Endothelial cell of umbilical vein (primary cell): ENCODE data around the gene SLC35E3. TPM values are rescaled to one million over a fixed set of nuclear protein-coding genes. Genes with fewer than 3 reads are reported as not detected.

ENCODE experiments used
- BruUV-seq: library from RNA; stranded (reverse); fragments of 400-500 nt; replicated peaks from 2 replicates; lab custom pipeline; 2021; lab: Mats Ljungman, UMichigan
- CTCF ChIA-PET: fragments of 300-600, 350-600 bp; sonication (Branson Sonifier 250); formaldehyde crosslinking; loops from one replicate; lab custom pipeline; 2021; ENCODE audit warnings: antibody characterized with exemption, inconsistent platforms; lab: Charles Lee
- POLR2A ChIA-PET: fragments of 300-600, 350-600 bp; sonication (Branson Sonifier 250); formaldehyde crosslinking; loops from one replicate; lab custom pipeline; 2021; ENCODE audit warnings: antibody characterized with exemption, inconsistent platforms; lab: Charles Lee
- DNase-seq: peaks from one replicate; pipeline ENCODE4 v3.0.0-alpha.2; 2011; ENCODE audit warnings: low read depth, low spot score
- FAIRE-seq: peaks from 2 replicates; lab custom pipeline; 2011; peaks lifted over from hg19 to GRCh38; lab: Jason Lieb, UNC
- H2AFZ ChIP-seq: 2 replicates; pipeline ENCODE4 v1.6.0; 2012; ENCODE audit warnings: low read depth, low read length, control low read depth, inconsistent platforms
- H3K27ac ChIP-seq: 2 replicates; pipeline ENCODE4 v1.5.1; 2011; ENCODE audit warnings: low read depth, mild to moderate bottlenecking, control low read depth, low read length, moderate library complexity; ENCODE audit not compliant: insufficient read depth
- H3K27me3 ChIP-seq, 2 experiments: 2 replicates each; pipeline versions ENCODE4 v1.6.0 to v1.6.1; 2011; ENCODE audit warnings: low read length in 2 of 2, mixed read lengths in 1 of 2; ENCODE audit not compliant: control insufficient read depth in 2 of 2, insufficient read depth in 2 of 2
- H3K36me3 ChIP-seq, 2 experiments: 2 replicates in 1 of 2; 3 replicates in 1 of 2; pipeline ENCODE4 v1.5.1; 2011; ENCODE audit warnings: low read length in 2 of 2, mild to moderate bottlenecking in 1 of 2, moderate library complexity in 1 of 2; ENCODE audit not compliant: control insufficient read depth in 2 of 2, insufficient read depth in 2 of 2; ENCODE audit errors: extremely low read depth in 1 of 2
- H3K4me1 ChIP-seq: 3 replicates; pipeline ENCODE4 v1.5.1; 2011; ENCODE audit warnings: mild to moderate bottlenecking, low read length; ENCODE audit not compliant: control insufficient read depth, insufficient read depth; ENCODE audit errors: extremely low read depth
- H3K4me2 ChIP-seq: 2 replicates; pipeline ENCODE4 v1.6.1; 2011; ENCODE audit warnings: low read length, control low read depth, mixed read lengths; ENCODE audit not compliant: insufficient read depth
- H3K4me3 ChIP-seq, 3 experiments: fragments of 200-600 bp in 1 of 3; sonication (generic), shearing (Covaris generic) in 1 of 3; replicated peaks in 1 of 3; 2 replicates each; pipeline ENCODE4 v1.5.1; 2011 to 2016; ENCODE audit warnings: control low read depth in 3 of 3, low read length in 3 of 3, mild to moderate bottlenecking in 2 of 3, inconsistent platforms in 1 of 3, low read depth in 1 of 3, moderate library complexity in 1 of 3; ENCODE audit not compliant: insufficient read depth in 1 of 3
- H3K79me2 ChIP-seq: 2 replicates; pipeline ENCODE4 v1.6.0; 2012; ENCODE audit warnings: low read length, inconsistent platforms; ENCODE audit not compliant: control insufficient read depth, insufficient read depth
- H3K9ac ChIP-seq: replicated peaks from 2 replicates; pipeline ENCODE3; 2011; ENCODE audit warnings: low read length, control low read depth; ENCODE audit not compliant: insufficient read depth; ENCODE audit errors: extremely low read depth
- H3K9me1 ChIP-seq: replicated peaks from 3 replicates; pipeline ENCODE4 v1.6.0; 2011; ENCODE audit warnings: mild to moderate bottlenecking, low read length; ENCODE audit not compliant: control insufficient read depth, insufficient read depth; ENCODE audit errors: extremely low read depth
- H3K9me3 ChIP-seq: replicated peaks from 2 replicates; pipeline ENCODE4 v1.5.1; 2012; ENCODE audit warnings: low read length, inconsistent platforms; ENCODE audit not compliant: control insufficient read depth, insufficient read depth
- H4K20me1 ChIP-seq: replicated peaks from 2 replicates; pipeline ENCODE3; 2011; ENCODE audit warnings: mild to moderate bottlenecking, low read length; ENCODE audit not compliant: control insufficient read depth, insufficient read depth; ENCODE audit errors: extremely low read depth
- EZH2 ChIP-seq: IDR thresholded peaks from 2 replicates; pipeline ENCODE4 v1.6.1; 2012; ENCODE audit warnings: borderline replicate concordance, low read depth, mild to moderate bottlenecking, moderate library complexity, low read length, inconsistent platforms; ENCODE audit not compliant: severe bottlenecking
- FOS ChIP-seq: IDR thresholded peaks from 2 replicates; pipeline ENCODE4 v1.6.1; 2011; ENCODE audit warnings: mild to moderate bottlenecking, low read length, moderate library complexity, borderline replicate concordance; ENCODE audit not compliant: insufficient read depth
- GATA2 ChIP-seq: IDR thresholded peaks from 2 replicates; pipeline ENCODE4 v1.7.0; 2011; ENCODE audit warnings: low read depth, mild to moderate bottlenecking, moderate library complexity, mixed read lengths, low read length; ENCODE audit not compliant: insufficient read length, insufficient read depth
- JUN ChIP-seq: IDR thresholded peaks from 2 replicates; pipeline ENCODE4 v1.6.1; 2011; ENCODE audit warnings: borderline replicate concordance, low read depth; ENCODE audit not compliant: insufficient read length, insufficient read depth
- MAX ChIP-seq: IDR thresholded peaks from 2 replicates; pipeline ENCODE4 v1.6.1; 2011; ENCODE audit not compliant: insufficient read depth, insufficient read length
- MYC ChIP-seq: IDR thresholded peaks from one replicate; pipeline ENCODE4 v1.6.1; 2011; ENCODE audit warnings: mild to moderate bottlenecking, low read depth, low read length
- POLR2A ChIP-seq: IDR thresholded peaks from 2 replicates; pipeline ENCODE4 v1.6.1; 2012; ENCODE audit warnings: low read depth, mild to moderate bottlenecking, control low read depth, low read length
- POLR2AphosphoS5 ChIP-seq: IDR thresholded peaks from 2 replicates; pipeline ENCODE4 v1.6.1; 2012; ENCODE audit warnings: low read depth, mild to moderate bottlenecking, control low read depth, low read length, moderate library complexity; ENCODE audit not compliant: insufficient read depth
- dilution Hi-C: fragments of 300-500 bp; cut with MboI; formaldehyde crosslinking; loops from one replicate; pipeline ENCODE4 v1.15.0; 2019; ENCODE audit warnings: low sequenced_read_pairs; ENCODE audit not compliant: extremely low pct_ligation_motif_present
- intact Hi-C: fragments of 100-400 bp; cut with micrococcal nuclease; formaldehyde crosslinking; loops from one replicate; pipeline ENCODE4 v1.10.0; 2022
- polyA plus RNA-seq, 4 experiments: library from polyadenylated mRNA; depleted of rRNA in 3 of 4; stranded (reverse) in 3 of 4; unstranded in 1 of 4; fragments of >200 nt; gene quantifications; 2 replicates each; pipeline versions ENCODE4 v1.2.1 to v1.2.3, GENCODE V29; 2011 to 2012; ENCODE audit warnings: missing spikeins in 1 of 4
- total RNA-seq: library from RNA; stranded (reverse); gene quantifications from 2 replicates; pipeline ENCODE4 v1.2.3, GENCODE V29; 2021
- TF ChIP-seq, protein P1 (sequence below), 2 donors: IDR thresholded peaks; 1 replicate in 1 of 2; 2 replicates in 1 of 2; pipeline ENCODE4 v1.5.1; 2011; ENCODE audit warnings: low read length in 2 of 2, mild to moderate bottlenecking in 2 of 2, moderate library complexity in 2 of 2, control low read depth in 1 of 2, inconsistent platforms in 1 of 2, low read depth in 1 of 2; ENCODE audit not compliant: insufficient read depth in 1 of 2; ENCODE audit errors: extremely low read depth in 1 of 2

SLC35E3 gene
- total and polyA plus RNA-seq, 2 donors (not counting 3 experiments of a cell fraction or from before 2014, with no cell fraction given), result 8.1 to 13.8 TPM

GRCh38 chr12:68761901-68762630 lies 16.1 kb downstream of the SLC35E3 start:
- no peak for TF ChIP-seq EZH2
- CTCF ChIA-PET, result interaction anchor here (0.9 kb wide), 1 partner anchor 22 kb away, joined by 3 read pairs; no protein-coding TSS in a partner anchor
- intact Hi-C loops, result no loop called here

GRCh38 chr12:68762691-68763090 lies 16.7 kb downstream of the SLC35E3 start:
- Histone ChIP-seq H3K36me3 (no peaks in the 10 kb centered on the region), H3K27me3 (no peaks in the 10 kb centered on the region), H3K79me2 (no peaks in the 10 kb centered on the region), H2AFZ (no peak overlapping the region), H3K9me1 (no peaks in the 10 kb centered on the region), H3K4me1 (no peaks in the 10 kb centered on the region), H3K9ac (no peak overlapping the region), H3K9me3 (no peaks in the 10 kb centered on the region), H3K27ac (no peak overlapping the region), H3K4me2 (no peak overlapping the region), H4K20me1 (no peaks in the 10 kb centered on the region), H3K4me3 (no peak overlapping the region)
- CTCF ChIA-PET, result interaction anchor here (0.9 kb wide), 1 partner anchor 22 kb away, joined by 3 read pairs; no protein-coding TSS in a partner anchor
- no peak for DNase-seq
- intact Hi-C loops (no loop called here), dilution Hi-C loops (no loop called here)
- no peak for FAIRE-seq
- no TSS peak for BruUV-seq
- POLR2A ChIA-PET, result no interaction called here
- TF ChIP-seq POLR2A (no peak), MYC (no peak), MAX (no peak), EZH2 (no peak), GATA2 (no peak), POLR2AphosphoS5 (no peak), FOS (no peak), JUN (no peak)
- TF ChIP-seq, protein P1, sequence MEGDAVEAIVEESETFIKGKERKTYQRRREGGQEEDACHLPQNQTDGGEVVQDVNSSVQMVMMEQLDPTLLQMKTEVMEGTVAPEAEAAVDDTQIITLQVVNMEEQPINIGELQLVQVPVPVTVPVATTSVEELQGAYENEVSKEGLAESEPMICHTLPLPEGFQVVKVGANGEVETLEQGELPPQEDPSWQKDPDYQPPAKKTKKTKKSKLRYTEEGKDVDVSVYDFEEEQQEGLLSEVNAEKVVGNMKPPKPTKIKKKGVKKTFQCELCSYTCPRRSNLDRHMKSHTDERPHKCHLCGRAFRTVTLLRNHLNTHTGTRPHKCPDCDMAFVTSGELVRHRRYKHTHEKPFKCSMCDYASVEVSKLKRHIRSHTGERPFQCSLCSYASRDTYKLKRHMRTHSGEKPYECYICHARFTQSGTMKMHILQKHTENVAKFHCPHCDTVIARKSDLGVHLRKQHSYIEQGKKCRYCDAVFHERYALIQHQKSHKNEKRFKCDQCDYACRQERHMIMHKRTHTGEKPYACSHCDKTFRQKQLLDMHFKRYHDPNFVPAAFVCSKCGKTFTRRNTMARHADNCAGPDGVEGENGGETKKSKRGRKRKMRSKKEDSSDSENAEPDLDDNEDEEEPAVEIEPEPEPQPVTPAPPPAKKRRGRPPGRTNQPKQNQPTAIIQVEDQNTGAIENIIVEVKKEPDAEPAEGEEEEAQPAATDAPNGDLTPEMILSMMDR (IDR thresholded peaks at IDR 0.05; ENCODE audit: extremely low read depth in 1 of 2, insufficient read depth in 1 of 2, low read depth in 1 of 2, low read length in 2 of 2), result no peak

More at GRCh38 chr12:68761901-68762630, 16.1 kb downstream of the SLC35E3 start:
- Histone ChIP-seq H3K9ac (no peak overlapping the region), H3K27me3 (no peaks in the 10 kb centered on the region), H3K4me2 (no peak overlapping the region), H4K20me1 (no peaks in the 10 kb centered on the region), H3K9me1 (no peaks in the 10 kb centered on the region), H3K9me3 (no peaks in the 10 kb centered on the region), H3K27ac (no peak overlapping the region), H3K36me3 (no peaks in the 10 kb centered on the region), H2AFZ (no peak overlapping the region), H3K79me2 (no peaks in the 10 kb centered on the region), H3K4me1 (no peaks in the 10 kb centered on the region), H3K4me3 (no peak overlapping the region)
- DNase-seq, result no peak
- BruUV-seq, result no TSS peak
- dilution Hi-C loops, result no loop called here
- POLR2A ChIA-PET, result no interaction called here
- no peak for FAIRE-seq
